HG03280 (cell line): ENCODE results near the gene SLIT3.
"Not testable (repeated sequence)": the region's sequence is repeated elsewhere in the genome, so short reads cannot be mapped to it uniquely, and the experiment has no call there.

Source experiments
- ATAC-seq: cut with Tn5 transposase; IDR thresholded peaks from one replicate; pipeline ENCODE4 v1.9.1; 2021; ENCODE audit warnings: mild to moderate bottlenecking, moderate library complexity; ENCODE audit not compliant: unreplicated experiment

Gene SLIT3

DNA sequence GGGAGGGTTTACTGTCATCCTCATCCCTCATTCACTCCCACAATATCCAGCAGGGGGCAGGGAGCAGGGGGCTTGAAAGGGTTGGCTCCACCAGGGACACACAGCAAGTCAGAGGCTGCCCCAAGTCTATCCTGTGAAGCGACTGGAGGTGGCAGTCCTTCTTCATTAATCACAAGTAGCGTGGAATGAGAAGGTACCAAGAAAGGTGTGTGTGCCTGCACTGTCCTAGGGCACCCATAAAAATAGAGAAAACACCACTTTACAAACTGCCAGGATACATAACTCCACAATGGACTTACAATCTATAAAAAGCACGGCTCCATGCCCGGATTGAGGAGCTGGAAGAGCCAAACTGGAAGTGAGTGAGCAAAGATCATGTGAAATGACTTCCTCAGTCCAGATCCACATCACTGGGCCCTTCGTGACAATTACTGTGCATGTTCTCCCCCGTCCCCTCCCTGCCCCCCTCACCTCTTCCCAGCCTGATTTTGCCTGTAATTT, 183.9 kb downstream of the SLIT3 start:
- no peak for ATAC-seq

DNA sequence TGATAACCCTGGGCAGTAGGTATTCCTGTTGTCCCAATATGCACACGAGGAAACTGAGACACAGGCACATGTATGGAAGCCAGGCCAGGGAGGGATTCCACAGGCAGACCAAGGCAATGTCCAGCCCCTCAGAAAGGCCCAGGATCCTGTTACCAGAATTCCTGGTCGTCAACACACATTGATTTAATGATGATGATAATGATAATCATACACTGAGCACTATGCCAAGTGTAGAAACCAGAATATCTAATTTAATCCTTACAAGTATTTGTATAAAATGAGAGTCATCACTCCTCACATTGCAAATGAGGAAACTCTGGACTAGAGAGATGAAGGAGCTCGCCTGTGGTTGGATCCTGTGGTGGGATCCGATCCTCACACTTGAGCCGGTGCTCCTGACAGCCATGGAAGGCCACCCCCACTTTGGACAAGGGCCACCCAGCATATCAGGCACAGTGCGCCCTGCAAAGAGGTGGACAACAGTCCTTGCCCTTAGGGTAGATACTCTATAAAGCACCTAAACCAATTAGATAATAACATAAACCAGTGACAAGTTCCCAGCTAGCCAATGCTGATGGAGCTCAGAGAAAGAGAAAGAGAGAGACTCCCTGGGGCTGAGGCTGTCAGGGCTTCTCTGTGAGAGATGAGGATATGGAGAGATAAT, 185.3 kb downstream of the SLIT3 start:
- ATAC-seq = no peak

DNA sequence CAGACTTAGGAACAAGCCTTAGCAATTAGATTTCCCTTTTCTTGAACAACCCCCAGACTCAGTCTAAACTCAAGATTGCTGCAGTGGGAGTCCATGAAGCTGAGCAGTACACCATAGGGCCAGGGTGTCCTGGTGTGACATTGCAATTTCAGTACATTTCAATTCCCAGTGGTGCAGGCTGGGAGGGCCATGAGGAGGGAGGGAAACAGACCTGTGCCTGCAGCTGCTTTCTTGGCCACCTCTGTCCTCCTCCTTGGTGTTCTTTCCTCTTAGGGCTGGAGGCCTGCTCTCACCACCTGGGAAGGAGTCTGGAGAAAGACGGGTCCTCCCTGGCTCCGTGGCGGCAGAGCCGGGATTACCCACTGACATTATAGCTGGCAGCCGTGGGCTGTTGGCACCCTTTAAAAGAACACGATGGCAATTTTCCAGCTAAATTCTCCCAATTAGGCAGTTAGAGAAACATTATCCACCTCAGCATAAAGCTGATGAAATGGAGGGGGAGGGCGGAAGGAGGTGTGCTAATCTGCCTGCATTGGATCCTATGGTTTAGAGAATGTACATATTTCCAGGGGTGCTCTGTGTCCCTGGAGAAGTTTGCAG, 186.4 kb downstream of the SLIT3 start:
- no peak for ATAC-seq

DNA sequence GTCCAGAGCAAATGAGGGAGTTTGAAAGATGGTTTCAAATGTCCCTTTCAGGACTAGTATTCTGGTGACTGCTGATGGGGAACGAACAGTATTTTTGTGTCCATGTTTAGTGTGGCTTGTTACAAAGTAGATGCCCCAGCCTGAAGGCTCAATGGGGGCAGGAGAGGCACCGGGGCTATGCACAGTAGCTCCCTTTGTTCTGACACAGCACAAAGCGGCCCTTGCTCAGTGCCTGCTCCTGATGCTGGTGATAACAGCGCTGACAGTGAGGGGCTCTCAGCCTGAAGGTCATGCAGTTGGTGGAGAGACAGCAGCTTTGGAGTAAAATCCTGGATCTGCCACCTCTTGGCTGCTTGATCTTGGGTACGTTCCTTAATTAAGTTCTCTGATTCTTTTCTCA, 188.9 kb downstream of the SLIT3 start:
- ATAC-seq = no peak

DNA sequence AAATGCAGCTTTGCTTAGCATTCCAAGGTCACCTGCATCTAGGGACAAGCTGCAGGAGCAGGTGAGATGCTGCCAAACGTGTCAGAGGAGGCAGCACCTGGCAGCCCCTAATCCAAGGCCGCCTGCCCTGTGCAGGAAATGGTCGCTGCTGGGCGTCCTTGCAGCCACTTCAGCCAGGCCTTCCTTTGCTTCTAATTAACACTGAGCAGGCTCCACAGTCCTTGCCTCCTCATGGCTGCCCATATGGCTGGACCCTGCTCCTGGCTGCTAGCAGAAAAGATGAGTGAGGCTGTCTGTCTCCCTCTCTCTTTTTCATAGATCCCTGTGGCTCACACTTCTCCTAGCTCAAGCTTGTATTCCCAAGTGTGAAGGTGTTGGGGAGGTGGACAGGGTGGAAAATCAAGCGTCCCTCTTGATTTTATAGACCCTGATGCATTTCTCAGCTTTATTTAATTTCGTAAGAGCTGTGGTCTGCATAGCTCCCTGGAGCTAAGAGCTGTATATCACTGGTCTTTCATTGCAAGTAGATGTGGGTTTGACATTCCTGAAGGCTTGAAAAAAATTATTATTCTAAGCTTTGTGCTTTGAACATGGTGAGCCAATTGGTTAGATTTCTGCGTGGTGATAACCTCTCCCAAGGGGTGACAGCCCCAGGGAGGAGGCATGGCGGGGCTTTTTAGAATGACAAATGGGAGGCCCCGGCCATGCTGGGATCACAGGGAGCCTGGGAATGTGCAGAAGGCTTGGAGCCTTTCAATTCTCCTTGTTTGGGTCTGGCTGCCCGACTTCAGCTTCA, 193.8 kb downstream of the SLIT3 start:
- ATAC-seq = no peak

DNA sequence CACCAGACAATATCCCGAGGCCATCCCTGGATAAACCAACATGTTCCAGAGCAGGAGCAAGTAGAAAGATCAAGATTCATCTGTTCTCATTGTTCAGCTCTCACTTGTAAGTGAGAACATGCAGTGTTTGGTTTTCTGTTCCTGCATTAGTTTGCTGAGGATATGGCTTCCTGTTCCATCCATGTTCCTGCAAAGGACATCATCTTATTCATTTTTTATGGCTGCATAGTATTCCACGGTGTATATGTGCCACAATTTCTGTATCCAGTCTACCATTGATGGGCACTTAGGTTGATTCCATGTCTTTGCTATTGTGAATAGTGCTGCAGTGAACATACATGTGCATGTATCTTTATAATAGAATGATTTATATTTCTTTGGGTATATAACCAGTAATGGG, 195.4 kb downstream of the SLIT3 start:
- ATAC-seq = not testable (repeated sequence)

DNA sequence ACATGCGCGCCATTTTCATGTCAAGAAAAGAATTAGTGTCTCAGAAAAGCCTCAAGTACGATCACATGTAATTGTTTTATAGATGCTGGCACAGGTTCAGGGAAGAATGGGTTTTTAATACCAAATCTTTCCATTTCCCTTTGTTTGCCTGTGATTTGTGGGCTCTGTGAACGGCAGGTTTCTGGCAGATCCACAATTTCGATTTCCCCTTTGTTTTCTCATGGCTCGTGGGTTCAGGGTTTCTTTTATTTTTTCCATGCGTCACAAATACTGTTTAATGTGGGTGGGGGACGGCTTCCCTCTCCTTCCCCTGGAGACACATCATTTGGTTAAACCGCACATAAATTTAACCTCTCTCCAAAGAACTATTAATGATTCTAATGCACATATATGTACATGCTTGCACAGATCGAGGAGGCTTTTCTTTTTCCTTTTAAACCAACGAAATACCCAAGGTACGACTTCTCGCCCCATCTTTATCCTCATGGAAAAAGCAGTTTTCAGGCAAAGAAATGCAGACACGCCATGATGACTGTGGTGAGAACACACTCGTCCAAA, 195.9 kb downstream of the SLIT3 start:
- ATAC-seq = no peak

DNA sequence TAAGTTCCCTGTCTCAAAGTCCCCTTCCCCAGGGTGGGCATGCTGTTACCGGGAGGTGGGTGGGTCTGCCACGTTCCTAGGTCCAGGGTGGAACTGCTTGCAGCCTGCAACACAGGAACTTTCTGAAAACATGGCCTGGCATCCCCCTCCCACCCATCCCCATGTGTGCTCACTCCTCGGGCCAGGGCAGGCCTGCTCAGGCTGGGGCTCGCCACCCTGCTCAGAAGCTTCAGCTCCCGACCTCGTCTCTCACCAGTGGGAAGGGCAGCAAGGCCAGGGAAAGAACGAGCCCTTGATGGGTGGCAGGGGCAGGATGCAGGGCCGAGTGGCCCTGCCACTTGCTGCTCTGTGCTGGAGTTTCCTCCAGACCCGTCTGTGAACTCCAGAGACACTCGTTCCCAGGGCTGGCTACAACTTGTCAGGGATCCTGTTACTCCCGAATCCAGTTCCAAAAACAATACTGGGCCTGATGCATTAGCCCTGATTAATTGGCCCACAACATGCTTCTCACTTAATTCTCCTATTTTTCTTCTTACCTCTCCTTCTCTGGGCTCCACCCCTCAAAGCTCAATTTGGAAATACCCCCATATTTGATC, 197.3 kb downstream of the SLIT3 start:
- ATAC-seq = no peak

DNA sequence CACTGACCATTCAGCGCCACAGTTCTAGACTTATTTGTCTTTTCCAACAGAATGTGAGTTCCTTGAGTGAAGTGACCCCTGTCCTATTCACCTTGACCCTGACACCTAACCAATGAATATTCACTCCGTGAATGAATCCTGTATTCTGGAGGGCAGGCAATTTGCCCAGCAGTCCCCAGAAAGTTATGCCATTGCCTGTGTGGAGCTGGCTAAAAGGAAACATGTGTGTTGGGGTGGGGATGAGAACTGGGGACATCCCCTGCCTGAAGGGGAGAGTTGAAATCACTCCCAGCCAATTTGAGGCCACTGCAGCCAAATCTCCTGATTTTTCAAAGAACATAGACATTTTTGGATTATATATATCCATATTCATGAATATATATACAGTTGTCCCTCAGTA, 199.0 kb downstream of the SLIT3 start:
- ATAC-seq = no peak

DNA sequence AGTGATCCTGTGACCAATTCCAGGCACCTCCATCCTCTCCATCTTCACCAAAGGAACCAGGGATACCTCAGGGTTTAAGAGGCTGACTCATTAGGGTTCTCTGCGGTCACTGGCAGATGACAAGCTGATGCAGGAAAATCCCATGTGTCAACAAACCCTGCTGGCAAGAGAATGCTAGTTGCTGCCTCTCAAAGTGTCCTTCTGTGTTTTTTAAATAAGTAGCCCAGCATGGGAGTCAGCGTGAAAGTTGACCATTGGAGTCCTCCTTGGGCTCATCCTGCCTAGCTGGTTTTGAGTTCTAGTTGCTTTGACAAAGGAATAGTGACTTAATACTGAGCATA, 200.2 kb downstream of the SLIT3 start:
- no peak for ATAC-seq

DNA sequence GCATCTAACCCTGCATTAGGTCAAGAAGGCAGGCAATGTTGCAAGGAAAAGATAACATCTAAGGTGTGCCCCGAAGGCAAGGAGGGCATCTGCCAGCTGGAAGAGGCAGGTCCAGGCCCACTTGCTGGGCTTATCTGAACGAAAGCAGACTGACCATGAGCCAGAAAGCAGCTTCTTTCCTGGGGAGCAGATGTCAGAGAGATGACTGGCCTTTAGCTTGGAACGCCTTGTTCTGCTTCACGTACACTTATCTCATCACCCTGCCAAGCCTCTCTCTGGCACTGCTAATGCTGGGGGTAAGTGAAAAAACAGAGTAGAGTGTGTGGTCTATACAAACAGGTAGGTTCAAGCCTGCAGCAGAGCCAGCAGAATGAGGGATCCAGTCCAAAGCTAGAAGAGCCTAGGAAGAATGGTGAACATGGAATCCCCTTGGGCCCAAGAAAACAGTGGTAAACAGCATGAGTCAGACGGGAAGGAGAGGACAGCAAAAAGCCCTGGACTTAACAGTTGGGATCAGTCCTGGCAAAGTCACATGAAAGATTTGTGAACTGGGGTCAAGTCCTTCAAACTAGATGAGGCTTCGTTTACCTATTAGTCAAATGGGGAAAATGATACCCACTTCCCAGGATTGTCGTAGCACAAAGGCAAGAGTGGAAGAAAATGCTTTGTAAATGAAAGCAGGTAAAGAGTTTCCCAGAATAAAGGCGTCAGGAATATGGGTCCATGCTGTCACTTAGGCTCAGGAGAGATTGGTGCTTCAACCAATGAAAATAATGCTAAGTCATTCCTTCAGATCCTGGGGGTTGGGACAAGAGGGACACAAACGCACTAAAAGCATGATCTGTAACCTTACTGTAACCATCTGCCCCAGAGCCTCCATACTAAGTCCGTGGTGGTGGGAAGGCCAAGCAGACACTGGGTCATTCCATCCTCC, 200.9 kb downstream of the SLIT3 start:
- no peak for ATAC-seq

DNA sequence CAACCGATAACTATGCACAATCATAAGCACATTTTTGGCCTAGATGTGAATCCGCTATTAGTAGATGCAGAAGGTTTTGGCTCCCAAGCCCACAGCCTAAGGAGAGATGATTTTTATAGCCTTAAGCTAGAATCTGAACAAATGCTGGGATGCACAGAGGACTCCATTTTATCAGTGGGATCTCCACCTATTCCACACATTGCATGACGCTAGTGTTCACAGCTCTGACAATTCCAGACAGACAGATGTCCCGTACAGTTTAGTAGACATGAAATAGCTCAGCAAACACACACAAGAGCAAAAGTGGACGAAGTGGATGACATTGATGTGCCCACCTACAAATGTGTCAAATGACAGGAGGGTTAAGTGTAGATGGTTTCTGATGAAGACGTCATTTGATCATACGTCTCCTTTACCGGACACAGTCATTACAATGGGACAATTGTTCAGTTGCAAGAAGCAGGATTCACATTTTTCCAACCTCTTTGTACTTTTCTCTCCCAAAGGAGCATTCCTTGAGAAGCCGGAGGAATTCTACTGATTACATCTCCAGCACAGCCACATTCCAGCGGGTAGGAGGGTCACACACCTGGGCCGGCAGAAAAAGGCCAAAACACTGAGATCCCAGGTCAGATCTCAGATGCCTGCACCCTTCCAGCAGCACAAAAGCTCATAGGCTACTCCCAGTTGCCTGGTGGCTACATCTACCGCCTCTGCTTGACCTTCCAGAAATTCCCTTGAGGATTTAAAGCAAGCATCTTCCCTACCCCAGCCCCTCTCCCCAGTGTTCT, 202.4 kb downstream of the SLIT3 start:
- ATAC-seq = no peak

DNA sequence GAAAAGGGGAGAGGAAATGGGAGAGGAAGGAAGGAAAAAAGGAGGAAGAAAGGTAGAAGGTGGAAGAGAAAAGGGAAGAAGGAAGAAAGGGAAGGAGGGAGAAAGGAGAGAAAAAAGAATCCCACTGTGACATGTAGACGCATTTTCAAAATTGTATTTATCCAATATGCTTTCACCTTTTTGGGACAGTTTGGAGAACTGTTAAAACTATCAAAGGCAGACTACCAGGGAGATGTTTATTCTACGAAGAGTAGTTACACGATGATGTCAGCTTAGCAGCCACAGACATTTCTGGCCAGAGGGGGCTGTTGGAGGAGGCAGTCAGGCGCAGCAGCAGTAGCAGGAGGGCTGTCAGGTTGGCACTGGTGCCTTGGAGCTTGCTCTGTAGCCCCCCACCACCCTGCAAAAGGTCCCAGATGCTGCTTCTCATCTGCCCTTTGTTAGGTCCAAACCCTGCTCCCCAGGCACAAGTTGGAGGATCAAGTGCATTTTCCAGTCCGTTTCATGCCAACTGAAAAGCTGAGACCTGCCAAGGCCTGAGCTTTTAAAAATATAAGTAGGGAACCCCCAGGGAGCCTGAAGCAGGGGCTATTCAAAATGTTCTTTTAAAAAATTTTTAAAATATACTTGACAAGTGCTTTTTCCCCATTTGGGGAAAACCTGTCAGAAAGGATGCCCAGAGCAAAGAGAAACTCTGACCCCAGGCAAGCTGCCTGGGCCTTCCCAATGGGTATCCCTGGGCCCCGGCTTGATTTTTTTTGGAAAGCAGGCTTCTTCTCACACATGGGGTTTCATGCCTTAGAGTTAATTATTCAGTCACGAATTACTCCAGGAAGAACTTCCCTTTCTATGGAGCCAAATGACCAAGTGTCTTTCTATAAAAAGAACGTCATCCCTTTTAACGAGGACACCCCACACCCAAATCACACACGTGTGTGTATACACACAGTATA, 203.3 kb downstream of the SLIT3 start:
- ATAC-seq = no peak

DNA sequence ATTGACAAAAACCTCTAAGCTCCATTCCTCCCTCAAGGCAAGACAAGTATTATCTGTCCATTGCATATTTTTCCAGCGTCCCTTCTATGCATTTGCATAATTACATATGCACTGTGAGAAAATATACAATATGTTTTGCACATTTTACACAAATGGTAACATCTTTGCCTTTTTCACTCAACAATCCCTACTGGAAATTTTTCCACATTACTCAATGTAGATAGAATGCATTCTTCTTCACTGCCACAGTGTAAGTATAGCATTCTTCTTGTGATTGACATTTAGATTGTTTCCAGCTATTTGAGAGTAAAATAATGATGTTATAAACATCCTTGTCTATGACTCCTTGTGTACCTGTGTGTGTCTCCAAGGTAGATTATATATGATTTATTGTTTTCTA, 205.0 kb downstream of the SLIT3 start:
- ATAC-seq = no peak

DNA sequence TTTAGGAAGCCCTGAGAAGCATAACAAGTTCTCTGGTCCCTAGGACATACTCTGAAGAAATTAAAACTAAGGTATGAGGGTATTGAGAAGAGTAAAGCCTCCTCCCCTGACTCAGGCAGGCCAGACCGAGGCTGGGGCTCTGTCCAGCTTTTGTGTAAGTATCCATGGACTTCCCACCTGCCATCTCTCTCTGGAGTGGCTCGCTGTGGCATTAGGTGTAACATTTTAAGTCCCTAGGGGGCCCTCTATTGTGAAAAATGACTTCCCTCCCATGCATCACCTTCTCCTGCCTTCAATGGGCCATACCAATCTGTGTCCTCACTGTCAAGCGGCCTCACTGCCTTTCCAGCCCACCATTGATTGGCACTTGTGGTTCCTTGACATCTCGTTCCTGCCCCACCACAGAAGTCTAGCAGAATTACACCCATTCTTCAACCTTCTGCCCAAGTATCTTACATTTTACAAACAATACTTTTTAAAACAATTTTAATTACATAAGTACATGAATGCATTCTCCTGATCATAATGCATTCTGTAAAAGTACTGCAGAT, 205.5 kb downstream of the SLIT3 start:
- no peak for ATAC-seq

DNA sequence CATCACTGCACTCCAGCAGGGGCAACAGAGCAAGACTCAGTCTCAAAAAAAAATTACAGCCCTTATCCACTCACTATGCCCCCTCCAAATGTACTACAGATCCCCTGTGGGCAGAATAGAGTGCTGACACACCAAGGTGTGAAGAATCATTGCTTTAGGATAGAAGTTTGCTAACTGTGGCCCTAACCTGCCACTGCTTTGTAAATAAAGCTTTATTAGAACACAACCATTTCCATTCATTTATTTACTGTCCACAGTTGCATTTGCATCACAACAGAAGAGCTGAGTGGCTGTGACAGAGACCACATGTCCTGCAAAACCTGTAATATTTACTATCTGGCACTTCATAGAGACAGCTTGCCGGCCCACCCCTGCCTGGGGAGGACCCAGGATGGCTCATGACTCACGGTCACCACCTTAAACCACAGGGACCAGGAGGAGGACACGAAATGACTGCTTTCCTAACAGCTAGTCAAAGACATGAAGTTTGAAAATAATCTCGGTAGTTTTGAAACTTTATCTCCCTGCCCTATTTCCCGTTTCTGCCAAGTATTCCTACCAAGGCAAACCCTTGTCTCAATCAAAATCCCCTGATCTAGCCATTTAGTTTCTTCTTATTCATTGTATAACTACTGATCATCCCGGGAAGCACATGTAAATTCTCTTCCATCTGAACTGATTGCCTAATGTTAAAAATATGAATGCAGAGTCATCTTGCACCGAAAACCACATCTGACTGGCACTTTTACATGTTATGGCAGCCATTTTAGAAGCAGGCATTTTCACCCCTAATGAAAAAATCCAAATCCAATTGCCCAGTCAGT, 206.1 kb downstream of the SLIT3 start:
- ATAC-seq = no peak

DNA sequence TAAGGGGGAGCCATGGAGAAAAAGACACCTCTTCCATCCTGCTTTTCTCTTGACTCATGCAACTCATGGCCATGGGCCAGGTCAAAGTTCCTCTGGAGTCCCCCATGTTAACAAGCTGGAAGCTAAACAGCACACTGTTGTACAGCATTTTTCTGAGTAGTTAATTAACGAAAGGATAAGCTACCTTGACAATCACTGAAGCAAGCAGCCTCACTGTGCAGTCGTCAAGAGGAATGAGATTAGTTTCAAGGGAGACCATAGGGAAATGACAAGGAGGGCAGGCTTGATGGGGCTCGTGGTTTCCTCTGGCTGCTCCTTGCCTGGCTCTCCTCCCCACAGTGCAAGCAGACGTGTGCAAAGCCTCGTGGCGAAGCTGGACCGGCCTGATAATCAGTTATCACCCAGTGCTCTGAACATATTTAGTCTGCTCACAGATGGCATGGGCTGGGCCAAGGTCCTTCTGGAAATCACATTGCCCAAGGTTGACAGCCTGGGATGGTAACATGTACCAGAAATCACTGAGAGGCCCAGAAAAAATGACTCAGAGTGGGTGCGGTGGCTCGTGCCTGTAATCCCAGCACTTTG, 209.5 kb downstream of the SLIT3 start:
- ATAC-seq = no peak
